ENCODE results near the gene CD74.
"Not testable (repeated sequence)": the region's sequence is repeated elsewhere in the genome, so short reads cannot be mapped to it uniquely, and the experiment has no call there.

The CD74 gene

GRCh38 chr5:150412319-150413175, at the start of gene CD74:
TSS of gene CD74 (minus strand) at chr5:150412910. CDS start at chr5:150412749, 161 bp downstream.
- Mint-ChIP-seq H3K4me1 (peaks cover 49% of the 10 kb centered on the region), H3K9me3 (no peaks in the 10 kb centered on the region), H3K27ac (peak within 1 kb of the TSS; percentile 97 to 99), H3K4me3 (peak within 1 kb of the TSS; percentile 97), H3K27me3 (no peaks in the 10 kb centered on the region)
- DNase-seq (peak; percentile 88 to 95), ATAC-seq (peak; percentile 94)

GRCh38 chr5:150461231-150461630, 48.5 kb upstream of the CD74 start:
- H3K27ac Mint-ChIP-seq = no peak overlapping the region
- DNase-seq (no peak), ATAC-seq (no peak)
- H3K27me3 Mint-ChIP-seq = no peaks in the 10 kb centered on the region
- peaks cover 45% of the 10 kb centered on the region for H3K4me1 Mint-ChIP-seq
- H3K4me3 Mint-ChIP-seq = no peak overlapping the region
- no peaks in the 10 kb centered on the region for H3K9me3 Mint-ChIP-seq

- H3K27ac Mint-ChIP-seq = peak overlapping the region in 1 of 2 donors; percentile 50
- H3K4me3 Mint-ChIP-seq = no peak overlapping the region
- peaks cover 45% of the 10 kb centered on the region for H3K4me1 Mint-ChIP-seq
- H3K27me3 Mint-ChIP-seq = no peaks in the 10 kb centered on the region
- DNase-seq = no peak
- no peak for ATAC-seq
- H3K9me3 Mint-ChIP-seq = no peaks in the 10 kb centered on the region
Measured at GRCh38 chr5:150460781-150461180, 48.1 kb upstream of the CD74 start.

GRCh38 chr5:150458802-150459557, 46.3 kb upstream of the CD74 start:
- H3K27me3 Mint-ChIP-seq = no peaks in the 10 kb centered on the region
- peaks cover 45% of the 10 kb centered on the region for H3K4me1 Mint-ChIP-seq
- H3K27ac Mint-ChIP-seq = peak overlapping the region; percentile 54 to 60
- ATAC-seq (peak; percentile 89), DNase-seq (peak; percentile 85 to 86)
- H3K4me3 Mint-ChIP-seq = peak overlapping the region; percentile 65 to 66
- H3K9me3 Mint-ChIP-seq = no peaks in the 10 kb centered on the region

GRCh38 chr5:150457562-150458240, 45.0 kb upstream of the CD74 start:
- ATAC-seq = no peak
- Mint-ChIP-seq H3K27ac (peak overlapping the region; percentile 12 to 72), H3K9me3 (no peaks in the 10 kb centered on the region), H3K4me3 (peak overlapping the region; percentile 57 to 65), H3K4me1 (peaks cover 45% of the 10 kb centered on the region), H3K27me3 (no peaks in the 10 kb centered on the region)
- no peak for DNase-seq

- DNase-seq = no peak
- no peak for ATAC-seq
- Mint-ChIP-seq H3K27me3 (no peaks in the 10 kb centered on the region), H3K9me3 (no peaks in the 10 kb centered on the region), H3K4me1 (peaks cover 45% of the 10 kb centered on the region), H3K27ac (peak overlapping the region in 1 of 2 donors; percentile 72), H3K4me3 (peak overlapping the region; percentile 54 to 65)
Measured at GRCh38 chr5:150457121-150457520, 44.4 kb upstream of the CD74 start.

- H3K27ac Mint-ChIP-seq = no peak overlapping the region
- no peak for DNase-seq
- no peaks in the 10 kb centered on the region for H3K27me3 Mint-ChIP-seq
- H3K4me1 Mint-ChIP-seq = peaks cover 27% of the 10 kb centered on the region
- H3K4me3 Mint-ChIP-seq = no peak overlapping the region
- ATAC-seq = no peak
- H3K9me3 Mint-ChIP-seq = no peaks in the 10 kb centered on the region
Measured at GRCh38 chr5:150454492-150455229, 42.0 kb upstream of the CD74 start.

- not testable (repeated sequence) for DNase-seq, ATAC-seq, H3K4me3 Mint-ChIP-seq, H3K27me3 Mint-ChIP-seq, H3K27ac Mint-ChIP-seq, H3K9me3 Mint-ChIP-seq
- peaks cover 21% of the 10 kb centered on the region for H3K4me1 Mint-ChIP-seq
Measured at GRCh38 chr5:150454027-150454426, 41.3 kb upstream of the CD74 start.

- ATAC-seq = no peak
- no peaks in the 10 kb centered on the region for H3K27me3 Mint-ChIP-seq
- H3K27ac Mint-ChIP-seq = no peak overlapping the region
- no peak for DNase-seq
- H3K4me3 Mint-ChIP-seq = no peak overlapping the region
- H3K4me1 Mint-ChIP-seq = peaks cover 24% of the 10 kb centered on the region
- H3K9me3 Mint-ChIP-seq = no peaks in the 10 kb centered on the region
Measured at GRCh38 chr5:150452914-150453313, 40.2 kb upstream of the CD74 start.

- Mint-ChIP-seq H3K27me3 (no peaks in the 10 kb centered on the region), H3K4me3 (no peak overlapping the region), H3K27ac (no peak overlapping the region), H3K9me3 (no peaks in the 10 kb centered on the region), H3K4me1 (peaks cover 24% of the 10 kb centered on the region)
- no peak for DNase-seq
- no peak for ATAC-seq
Measured at GRCh38 chr5:150451594-150451993, 38.9 kb upstream of the CD74 start.

GRCh38 chr5:150449517-150450339, 37.0 kb upstream of the CD74 start, which contains the start of gene RPS14:
TSS of gene RPS14 (minus strand) at chr5:150449739. CDS start at chr5:150447733, 2,006 bp downstream.
- Mint-ChIP-seq H3K4me1 (peaks cover 34% of the 10 kb centered on the region), H3K4me3 (peak within 1 kb of the TSS; percentile 88 to 94), H3K9me3 (no peaks in the 10 kb centered on the region), H3K27ac (peak within 1 kb of the TSS; percentile 99 to 100), H3K27me3 (no peaks in the 10 kb centered on the region)
- ATAC-seq (peak; percentile 96), DNase-seq (peak; percentile 94)

GRCh38 chr5:150448952-150449516, 36.3 kb upstream of the CD74 start:
- H3K27me3 Mint-ChIP-seq = no peaks in the 10 kb centered on the region
- no peaks in the 10 kb centered on the region for H3K9me3 Mint-ChIP-seq
- DNase-seq (no peak), ATAC-seq (peak; percentile 49)
- peaks cover 34% of the 10 kb centered on the region for H3K4me1 Mint-ChIP-seq
- H3K27ac Mint-ChIP-seq = peak overlapping the region; percentile 99 to 100
- H3K4me3 Mint-ChIP-seq = peak overlapping the region; percentile 88 to 94

GRCh38 chr5:150448334-150448733, 35.6 kb upstream of the CD74 start:
- peaks cover 34% of the 10 kb centered on the region for H3K4me1 Mint-ChIP-seq
- no peaks in the 10 kb centered on the region for H3K9me3 Mint-ChIP-seq
- no peak for ATAC-seq
- peak overlapping the region; percentile 99 to 100 for H3K27ac Mint-ChIP-seq
- DNase-seq = no peak
- H3K4me3 Mint-ChIP-seq = peak overlapping the region; percentile 88 to 94
- no peaks in the 10 kb centered on the region for H3K27me3 Mint-ChIP-seq

- Mint-ChIP-seq H3K4me3 (peak overlapping the region; percentile 88 to 94), H3K9me3 (no peaks in the 10 kb centered on the region), H3K27ac (no peak overlapping the region), H3K27me3 (no peaks in the 10 kb centered on the region), H3K4me1 (peaks cover 34% of the 10 kb centered on the region)
- DNase-seq (no peak), ATAC-seq (no peak)
Measured at GRCh38 chr5:150447188-150447587, 34.5 kb upstream of the CD74 start.
